GM19324 (cell line): ENCODE results near the gene TM4SF1.
"Not testable (repeated sequence)": the region's sequence is repeated elsewhere in the genome, so short reads cannot be mapped to it uniquely, and the experiment has no call there.

Source experiments
- ATAC-seq: cut with Tn5 transposase; IDR thresholded peaks from one replicate; pipeline ENCODE4 v1.9.1; 2021; ENCODE audit warnings: mild to moderate bottlenecking, moderate library complexity; ENCODE audit not compliant: unreplicated experiment, low FRiP score

Gene TM4SF1

GRCh38 chr3:149395107-149396089 is 17.9 kb upstream of the TM4SF1 start:
- no peak for ATAC-seq

GRCh38 chr3:149393345-149394160 is 16.1 kb upstream of the TM4SF1 start:
- peak; percentile 67 for ATAC-seq

GRCh38 chr3:149391960-149392359 is 14.5 kb upstream of the TM4SF1 start:
- no peak for ATAC-seq

- no peak for ATAC-seq
Measured at GRCh38 chr3:149390772-149391212, 13.3 kb upstream of the TM4SF1 start.

- no peak for ATAC-seq
Measured at GRCh38 chr3:149390294-149390693, 12.8 kb upstream of the TM4SF1 start.

GRCh38 chr3:149388531-149389417 is 11.3 kb upstream of the TM4SF1 start:
- ATAC-seq: no peak

GRCh38 chr3:149388001-149388440 is 10.6 kb upstream of the TM4SF1 start:
- no peak for ATAC-seq

- ATAC-seq: no peak
Measured at GRCh38 chr3:149386299-149386606, 8.8 kb upstream of the TM4SF1 start.

- ATAC-seq: no peak
Measured at GRCh38 chr3:149385617-149386298, 8.3 kb upstream of the TM4SF1 start.

- ATAC-seq: no peak
Measured at GRCh38 chr3:149384911-149385321, 7.5 kb upstream of the TM4SF1 start.

GRCh38 chr3:149384167-149384566 is 6.7 kb upstream of the TM4SF1 start:
- ATAC-seq: no peak

GRCh38 chr3:149383703-149384102 is 6.3 kb upstream of the TM4SF1 start:
- no peak for ATAC-seq

- ATAC-seq: no peak
Measured at GRCh38 chr3:149382518-149382917, 5.1 kb upstream of the TM4SF1 start.

- ATAC-seq: no peak
Measured at GRCh38 chr3:149382101-149382467, 4.6 kb upstream of the TM4SF1 start.

- no peak for ATAC-seq
Measured at GRCh38 chr3:149381173-149382100, 4.0 kb upstream of the TM4SF1 start.

- not testable (repeated sequence) for ATAC-seq
Measured at GRCh38 chr3:149380220-149380619, 2.8 kb upstream of the TM4SF1 start.

- ATAC-seq: no peak
Measured at GRCh38 chr3:149378478-149379309, 1.2 kb upstream of the TM4SF1 start.
